Stimulated activated CD8-positive, alpha-beta memory T cell treated with anti-CD3 and anti-CD28 coated beads, Interleukin-4, amount 100 ng/mL, for 1 hour (primary cell): Measurements from ENCODE around the gene OSER1.

Source experiments
- DNase-seq, 2 donors: peaks; one replicate each; pipeline ENCODE4 v3.0.0-alpha.2; 2020; ENCODE audit warnings: low read depth in 2 of 2, low spot score in 1 of 2

Gene OSER1

DNA sequence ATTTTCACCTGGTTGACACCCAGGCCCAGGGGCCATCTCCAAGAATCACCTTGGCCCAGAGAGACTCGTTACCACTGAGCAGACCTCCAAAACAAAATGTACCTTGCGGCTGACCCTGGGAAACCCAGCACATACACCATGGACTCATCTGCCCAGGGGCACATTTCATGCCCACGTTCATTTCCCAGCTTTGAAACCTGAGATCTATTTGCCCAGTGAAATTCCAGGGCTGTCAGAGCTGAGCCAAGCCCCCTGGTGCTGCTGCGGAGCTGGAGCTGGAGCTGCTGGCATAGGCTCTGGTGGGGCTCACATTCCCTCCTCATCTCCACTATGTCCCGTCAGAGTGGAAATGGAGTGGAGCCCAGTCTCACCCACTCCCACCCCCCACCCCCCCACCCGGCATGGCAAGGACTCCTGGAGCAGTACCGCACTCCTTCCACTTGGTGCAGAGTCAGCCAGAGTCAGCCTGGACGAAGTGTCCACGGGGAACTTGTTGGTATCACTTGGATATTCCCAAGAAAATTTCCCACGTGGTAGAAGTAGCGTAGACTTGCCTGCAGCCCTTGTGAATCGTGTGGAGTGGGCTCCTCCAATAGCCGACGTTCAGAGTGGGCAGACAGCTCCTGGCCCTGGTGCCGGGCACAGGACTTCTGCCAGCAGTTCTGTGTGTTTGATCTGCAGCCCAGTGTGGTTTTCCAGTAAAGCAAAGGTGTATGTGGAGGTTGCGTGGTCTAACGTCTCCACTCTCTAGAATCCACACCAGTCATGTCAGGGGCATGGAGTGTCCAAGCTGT is 18.1 kb upstream of the OSER1 start:
- DNase-seq = no peak

GRCh38 chr20:44224637-44225036 is 14.1 kb upstream of the OSER1 start:
- DNase-seq = no peak

DNA sequence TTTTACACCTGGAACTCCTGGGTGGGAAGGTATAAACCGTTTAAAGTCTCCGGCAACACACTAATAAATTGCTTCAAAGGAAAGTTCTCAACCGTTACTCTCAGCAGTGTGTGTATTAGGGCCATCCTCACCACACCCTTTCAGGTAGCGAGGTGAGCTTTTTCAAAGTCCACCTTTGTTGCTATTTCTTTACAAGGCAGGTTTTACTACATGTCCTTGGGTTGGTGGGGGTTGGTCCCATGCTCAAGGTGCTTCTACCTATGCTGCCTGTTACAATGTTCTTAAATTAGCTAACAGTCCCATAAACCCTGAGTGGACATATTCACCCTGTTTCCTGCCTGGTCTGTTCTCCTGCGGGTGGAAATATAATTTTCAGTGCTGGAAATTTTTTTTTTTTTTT is 13.2 kb upstream of the OSER1 start:
- no peak for DNase-seq

GRCh38 chr20:44222633-44223368 is 12.2 kb upstream of the OSER1 start:
- DNase-seq = no peak

DNA sequence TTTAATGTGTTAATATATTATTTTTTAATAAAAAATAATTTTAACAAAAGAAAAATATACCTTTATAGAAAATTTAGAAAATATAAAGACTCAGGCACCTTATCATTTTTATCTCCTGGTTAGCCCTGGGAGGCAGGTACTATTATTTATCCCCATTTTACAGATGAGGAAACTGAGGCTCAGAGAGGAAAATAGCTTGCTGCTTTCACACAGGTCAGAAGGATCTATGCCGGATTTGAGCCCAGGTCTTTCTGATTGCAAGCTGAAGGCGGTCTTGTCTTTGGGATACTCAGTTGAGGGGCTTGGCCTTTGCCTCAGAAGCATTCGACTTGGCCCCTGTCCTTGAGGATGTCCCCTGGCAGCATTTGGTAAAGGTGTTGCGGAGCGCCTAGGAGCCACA is 11.5 kb upstream of the OSER1 start:
- DNase-seq = no peak

DNA sequence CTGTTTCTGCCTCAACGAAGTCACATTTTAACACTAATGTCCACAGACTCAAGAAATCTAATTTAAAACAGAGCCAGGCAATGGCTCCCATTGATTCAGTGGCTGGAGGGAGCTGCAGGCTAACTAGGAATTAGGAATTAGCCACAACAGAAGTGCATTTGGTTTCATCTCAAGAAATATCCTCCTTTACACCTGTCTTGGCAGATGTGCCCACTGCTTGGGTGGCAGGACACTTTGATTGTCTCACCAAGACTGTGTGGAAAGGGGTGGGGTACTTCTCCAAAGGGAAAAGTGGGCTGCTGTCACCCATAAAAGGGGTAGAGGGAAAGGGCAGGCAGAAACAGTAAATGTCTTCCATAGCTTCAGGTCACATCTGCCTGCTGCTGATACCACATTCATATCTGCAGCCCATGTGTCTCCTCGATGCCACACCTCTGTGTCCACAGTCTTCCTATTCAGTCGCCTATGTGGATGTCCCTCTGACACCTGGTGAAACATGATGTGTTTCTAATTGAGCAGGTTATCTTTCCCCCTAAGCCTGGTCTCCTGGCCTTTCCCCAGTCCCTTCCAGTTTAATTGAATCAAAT is 10.9 kb upstream of the OSER1 start:
- DNase-seq = no peak

- no peak for DNase-seq
Measured at GRCh38 chr20:44219791-44220190, 9.2 kb upstream of the OSER1 start.

DNA sequence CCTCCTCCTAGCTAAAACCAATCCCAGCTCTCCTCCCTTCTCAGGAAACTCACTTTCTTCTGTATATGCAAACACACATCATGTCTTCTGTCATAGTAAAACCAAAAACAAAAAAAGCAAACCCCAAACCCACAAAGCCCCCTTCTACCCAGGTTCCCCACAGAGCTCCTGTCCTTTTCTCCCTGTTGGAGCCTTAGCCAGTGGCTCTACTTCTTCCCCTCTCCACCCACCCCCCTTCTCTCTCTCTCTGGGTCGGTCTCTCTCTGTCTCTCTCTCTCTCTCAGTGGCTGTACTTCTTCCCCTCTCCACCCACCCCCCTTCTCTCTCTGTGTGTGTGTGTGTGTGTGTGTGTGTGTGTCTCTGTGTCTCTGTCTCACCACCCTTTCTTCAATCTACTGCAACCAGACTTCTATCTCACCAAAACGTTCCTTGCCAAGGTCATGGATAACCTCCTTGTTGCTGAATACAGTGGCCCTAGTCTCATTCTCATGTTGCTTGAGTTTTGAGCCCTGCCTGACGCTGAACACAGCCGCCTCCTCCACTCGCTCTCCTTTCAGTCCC is 8.7 kb upstream of the OSER1 start:
- no peak for DNase-seq

GRCh38 chr20:44218446-44218845 is 7.9 kb upstream of the OSER1 start:
- peak in 1 of 2 donors; percentile 16 for DNase-seq

DNA sequence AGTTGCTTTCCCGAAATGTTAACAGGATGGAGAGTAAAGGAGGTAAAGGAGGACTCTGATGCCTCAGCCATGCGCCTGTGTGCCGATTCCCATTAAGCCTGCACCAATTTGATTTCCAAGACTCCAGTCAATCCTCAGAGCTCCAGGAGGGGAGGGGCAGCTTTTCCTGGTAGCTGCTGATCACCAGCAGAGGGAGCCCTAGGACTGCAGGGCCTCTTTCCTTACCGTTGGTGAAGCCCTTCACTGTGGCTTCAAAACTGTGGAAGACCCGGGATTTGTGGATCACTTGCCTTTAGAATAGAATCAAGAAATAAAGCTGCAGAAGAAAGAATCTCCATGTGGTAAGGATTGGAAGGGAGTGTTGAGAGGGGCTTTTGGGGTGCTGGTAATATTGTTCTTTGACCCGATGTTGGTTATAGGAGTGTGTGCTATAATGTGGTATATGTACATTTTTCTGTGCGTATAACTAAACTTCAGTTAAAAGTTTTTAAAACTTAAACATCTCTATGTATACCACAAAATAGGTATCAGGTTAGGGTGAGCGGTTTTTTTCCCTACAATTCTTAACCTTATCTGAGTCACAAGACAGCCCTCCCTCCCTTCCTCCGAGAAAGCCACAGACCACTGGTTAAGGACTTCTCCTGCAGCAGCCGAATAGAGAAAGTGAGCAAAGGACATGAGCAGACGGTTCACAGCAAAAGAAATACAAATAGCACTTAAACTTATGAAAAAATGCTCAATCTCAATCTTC is 6.9 kb upstream of the OSER1 start:
- peak; percentile 36 to 51 for DNase-seq

DNA sequence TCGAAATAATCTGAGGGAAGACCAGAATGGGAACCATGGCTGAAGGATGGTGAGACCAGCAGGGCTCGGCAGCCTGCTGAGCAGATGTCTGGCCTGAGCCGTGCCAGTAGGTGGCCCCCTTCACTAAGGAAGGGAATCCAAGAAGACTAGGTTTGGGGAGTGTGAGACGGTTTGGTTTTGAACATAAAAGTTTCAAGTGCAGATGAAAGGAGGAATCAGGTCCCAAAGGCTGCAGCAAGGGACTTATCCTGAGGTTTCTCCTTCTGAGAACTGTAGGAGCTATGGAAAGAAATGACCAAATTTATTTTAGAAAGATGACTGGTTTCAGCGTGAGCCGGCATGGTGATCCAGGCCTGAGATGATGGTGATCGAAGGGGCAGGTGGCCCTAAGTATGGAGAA is 4.6 kb upstream of the OSER1 start:
- peak; percentile 35 to 49 for DNase-seq

- no peak for DNase-seq
Measured at GRCh38 chr20:44212792-44213191, 2.2 kb upstream of the OSER1 start.

DNA sequence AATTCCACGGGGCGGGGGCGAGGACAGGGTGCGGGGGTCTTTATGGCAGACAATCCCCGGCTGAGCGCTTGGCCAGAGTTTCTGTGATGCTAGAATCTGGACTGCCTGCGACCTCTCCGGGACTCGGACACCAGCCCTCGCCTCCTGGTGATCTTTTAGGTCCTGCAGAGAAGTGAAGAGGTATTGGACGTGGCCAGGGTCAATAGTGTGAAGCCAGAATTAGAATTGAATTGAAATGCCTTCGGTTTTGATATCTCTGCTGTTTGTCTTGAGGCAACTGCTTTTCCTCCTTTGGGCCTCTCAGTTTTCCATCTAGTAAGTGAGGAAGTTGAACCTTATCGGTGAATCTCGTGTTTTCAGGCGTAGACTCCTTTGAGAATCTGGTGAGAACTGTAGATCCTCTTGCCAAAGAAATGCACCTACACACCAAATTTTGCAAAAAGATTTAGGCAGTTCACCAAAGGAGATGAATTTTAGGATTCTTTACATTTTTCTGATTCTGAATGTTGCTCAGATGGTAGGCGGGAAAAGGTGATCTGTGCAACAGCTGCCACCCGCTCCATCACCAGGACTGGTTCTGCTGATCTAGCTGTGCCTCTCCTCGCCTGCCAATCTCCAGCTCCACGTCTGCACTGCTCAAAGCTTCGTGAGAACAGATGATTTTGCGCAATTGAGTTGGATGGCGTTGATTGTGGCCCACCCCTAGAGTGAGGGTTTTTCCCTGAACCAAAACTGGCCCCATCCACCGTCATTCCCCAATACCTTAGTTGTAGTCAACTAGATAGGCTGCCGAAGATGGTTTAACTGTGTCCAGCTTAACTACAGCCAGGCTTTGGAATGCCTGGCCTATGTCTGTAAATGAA is 837 bp upstream of the OSER1 start:
- no peak for DNase-seq

- DNase-seq = no peak
Measured at GRCh38 chr20:44209686-44210405, 725 bp downstream of the OSER1 start.

DNA sequence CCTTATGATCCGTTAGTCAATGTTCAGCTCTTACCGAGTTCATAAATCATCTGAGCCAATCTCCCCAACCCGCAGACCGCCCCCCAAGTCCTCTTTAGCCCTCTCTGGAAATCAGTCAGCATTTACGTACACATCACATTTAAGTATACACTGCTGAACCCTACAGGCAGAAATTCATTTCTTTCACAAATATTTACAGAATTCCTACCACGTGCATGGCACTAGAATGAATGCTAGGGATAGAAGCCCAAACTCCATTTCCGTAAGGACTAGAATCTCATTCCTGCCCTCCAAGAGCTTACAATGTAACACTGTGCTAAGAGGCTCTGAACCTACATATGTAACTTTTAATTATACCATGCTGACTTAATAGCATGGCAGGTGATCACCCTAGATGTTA is 1.8 kb downstream of the OSER1 start:
- DNase-seq = no peak

- no peak for DNase-seq
Measured at GRCh38 chr20:44208165-44208564, 2.4 kb downstream of the OSER1 start.

DNA sequence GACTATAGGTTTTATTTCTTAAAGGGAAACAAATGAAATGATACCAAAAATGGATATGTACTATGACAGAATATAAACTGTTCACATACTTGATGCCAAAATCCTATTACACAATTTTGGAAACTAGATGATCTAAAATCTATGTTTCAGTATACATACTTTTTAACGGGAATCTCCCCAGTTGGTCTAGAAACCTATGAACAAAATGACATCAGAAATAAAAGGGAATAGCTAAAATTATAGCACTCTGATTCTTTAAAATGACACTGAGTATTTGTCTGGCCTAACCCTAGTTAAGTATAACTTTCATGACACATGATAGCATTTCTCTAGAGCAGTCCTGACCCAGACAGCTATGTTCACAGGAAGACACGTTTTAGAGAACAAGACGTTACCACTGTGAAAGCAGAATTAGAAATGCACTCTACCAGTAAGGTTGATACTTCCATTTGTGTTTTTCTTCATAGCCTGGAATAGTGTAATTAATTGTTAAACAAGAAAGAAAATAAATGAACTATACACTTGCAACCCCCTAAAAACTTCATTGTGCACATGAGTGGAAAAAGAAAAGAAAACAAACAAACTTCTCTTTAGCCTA is 3.3 kb downstream of the OSER1 start:
- DNase-seq = no peak

DNA sequence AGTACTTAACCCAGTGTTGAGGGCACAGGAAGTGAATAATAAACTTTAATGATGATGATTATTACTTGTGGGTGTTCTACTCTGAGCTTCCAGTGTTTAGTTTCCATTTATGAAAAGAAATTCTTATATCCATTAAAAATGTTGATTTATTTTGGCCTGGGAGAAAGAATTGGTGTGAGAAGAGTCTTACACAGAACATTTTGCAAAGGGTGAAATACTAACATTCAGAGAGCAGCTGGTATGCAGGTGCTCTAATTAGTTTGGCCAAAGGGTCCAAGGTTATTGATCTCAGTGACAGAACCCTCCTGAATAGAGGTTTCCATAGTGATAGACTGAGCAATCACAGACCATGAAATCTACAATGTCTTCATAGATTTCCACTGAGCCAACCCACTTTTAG is 4.4 kb downstream of the OSER1 start:
- no peak for DNase-seq

DNA sequence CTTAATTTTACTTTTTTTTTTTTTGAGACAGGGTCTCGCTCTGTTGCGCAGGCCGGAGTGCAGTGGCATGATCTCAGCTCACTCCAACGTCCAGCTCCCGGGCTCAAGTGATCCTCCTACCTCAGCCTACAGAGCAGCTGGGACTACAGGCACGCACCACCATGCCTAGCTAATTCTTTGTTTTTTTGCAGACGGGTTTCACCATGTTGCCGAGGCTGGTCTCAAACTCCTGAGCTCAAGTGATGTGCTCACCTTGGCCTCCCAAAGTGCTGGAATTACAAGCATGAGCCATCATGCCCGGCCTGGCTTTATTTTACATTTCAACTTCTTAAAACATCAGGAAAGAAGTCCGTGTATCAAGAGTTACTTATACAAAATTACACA is 5.7 kb downstream of the OSER1 start:
- no peak for DNase-seq
